Measurements from ENCODE around the gene CAMK1D.

- no peak for TF ChIP-seq CTCF (conservative IDR thresholded peaks at IDR 0.05 in 1 of 2, IDR thresholded peaks at IDR 0.05 in 1 of 2; ENCODE audit: extremely low read depth in 1 of 2, insufficient read depth in 1 of 2, low read depth in 1 of 2, low read length in 2 of 2)
- no peak for TF ChIP-seq EZH2 (IDR thresholded peaks at IDR 0.05; ENCODE audit: borderline replicate concordance, low read length)
These were observed 23.5 kb downstream of the CAMK1D start for GRCh38 chr10:12372846-12373245.
